ENCODE data around the gene POLR3C. TPM values are rescaled to one million over a fixed set of nuclear protein-coding genes. Genes with fewer than 3 reads are reported as not detected.
"Not testable (repeated sequence)": the region's sequence is repeated elsewhere in the genome, so short reads cannot be mapped to it uniquely, and the experiment has no call there.

POLR3C gene
- total and polyA plus RNA-seq, 3 donors from 2014 or later: 56.2 to 73.3 (median 63.8) TPM

GRCh38 chr1:145805057-145805456 is 18.9 kb upstream of the POLR3C start:
- Histone ChIP-seq H3K27me3 (no peaks in the 10 kb centered on the region), H3K9me3 (no peaks in the 10 kb centered on the region), H3K36me3 (ENCODE audit: low read depth, missing control alignments) (no peaks in the 10 kb centered on the region), H3K27ac (no peak overlapping the region), H3K4me1 (peaks cover 13% of the 10 kb centered on the region), H3K4me3 (no peak overlapping the region)
- intact Hi-C loops (cut with DNase I; ENCODE audit: low total_unique reads): no loop called here
- WGBS, 2 donors: 86% methylated on average over 1 of the region's 1 CpG
- TF ChIP-seq CTCF (IDR thresholded peaks at IDR 0.05) (no peak), POLR2A (IDR thresholded peaks at IDR 0.05) (no peak)
- no peak for DNase-seq

- TF ChIP-seq POLR2A (IDR thresholded peaks at IDR 0.05) (no peak), CTCF (IDR thresholded peaks at IDR 0.05) (no peak)
- Histone ChIP-seq H3K4me1 (peaks cover 13% of the 10 kb centered on the region), H3K4me3 (no peak overlapping the region), H3K27me3 (no peaks in the 10 kb centered on the region), H3K27ac (no peak overlapping the region), H3K36me3 (ENCODE audit: low read depth, missing control alignments) (no peaks in the 10 kb centered on the region), H3K9me3 (no peaks in the 10 kb centered on the region)
- 96% methylated on average over 4 of the region's 4 CpGs for WGBS, 2 donors
- DNase-seq: no peak
- intact Hi-C loops (cut with DNase I; ENCODE audit: low total_unique reads): no loop called here
Observed at GRCh38 chr1:145806408-145806807, 17.6 kb upstream of the POLR3C start.

DNA sequence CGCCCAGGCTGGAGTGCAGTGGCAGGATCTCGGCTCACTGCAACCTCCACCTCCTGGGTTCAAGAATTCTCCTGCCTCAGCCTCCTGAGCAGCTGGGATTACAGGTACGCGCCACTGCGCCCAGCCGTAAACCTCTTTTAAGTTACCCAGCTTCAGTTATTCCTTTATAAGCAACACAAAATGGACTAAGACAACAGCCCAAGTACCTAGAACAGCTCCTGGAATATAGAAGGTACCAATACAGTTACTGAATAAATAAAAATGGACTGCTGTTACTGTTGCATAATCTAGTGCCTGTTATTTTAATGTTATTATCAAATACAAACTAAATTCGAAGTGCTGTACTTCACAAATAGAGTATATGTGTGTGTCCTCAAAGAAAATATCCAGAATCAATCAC is 17.2 kb upstream of the POLR3C start:
- no peak for DNase-seq
- Histone ChIP-seq H3K4me1 (peaks cover 13% of the 10 kb centered on the region), H3K27me3 (no peaks in the 10 kb centered on the region), H3K36me3 (ENCODE audit: low read depth, missing control alignments) (no peaks in the 10 kb centered on the region), H3K4me3 (no peak overlapping the region), H3K9me3 (no peaks in the 10 kb centered on the region), H3K27ac (no peak overlapping the region)
- WGBS, 2 donors: 93 to 95% methylated on average over 7 of the region's 7 CpGs
- intact Hi-C loops (cut with DNase I; ENCODE audit: low total_unique reads): no loop called here
- TF ChIP-seq POLR2A (IDR thresholded peaks at IDR 0.05) (no peak), CTCF (IDR thresholded peaks at IDR 0.05) (no peak)

DNA sequence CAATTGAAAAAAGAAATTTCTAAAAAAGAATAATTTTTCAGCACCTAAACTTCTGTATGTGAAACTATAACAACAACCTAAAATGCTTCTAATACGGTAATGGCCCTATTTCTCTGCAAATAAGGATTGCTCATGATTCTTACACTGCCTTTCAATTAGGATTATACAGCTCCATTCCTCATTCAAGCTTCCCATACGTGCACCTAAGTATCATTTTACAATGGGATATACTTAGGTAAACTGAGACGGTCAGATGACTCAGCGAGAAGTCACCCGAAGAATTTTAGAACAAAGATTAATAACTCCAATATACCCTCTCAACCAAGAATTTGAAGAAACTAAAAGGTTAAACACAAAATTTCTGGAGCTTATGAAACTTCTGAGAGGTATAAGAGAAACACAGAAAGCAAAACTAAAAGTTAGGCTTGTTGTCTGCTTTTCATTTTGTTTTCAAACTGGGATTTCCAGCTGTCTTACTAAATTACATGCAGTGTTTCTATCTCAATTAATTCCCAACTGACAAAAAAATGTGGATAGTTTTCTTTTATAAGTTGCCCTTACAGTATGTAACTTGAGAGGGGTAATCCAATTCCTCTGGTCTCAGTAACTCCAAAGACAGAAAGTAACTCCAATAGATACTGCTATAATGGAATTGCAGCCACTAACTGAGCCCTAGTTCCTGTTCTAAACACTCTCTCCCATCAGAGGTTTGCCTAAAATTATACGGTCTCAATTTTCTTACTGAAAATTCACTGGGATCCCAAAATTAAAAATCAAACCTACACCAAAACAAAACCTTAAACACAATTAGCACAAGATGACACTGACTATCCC is 10.8 kb upstream of the POLR3C start:
- H3K27me3 ChIP-seq; DNase-seq; intact Hi-C loops (cut with DNase I; ENCODE audit: low total_unique reads); H3K4me3 ChIP-seq; H3K4me1 ChIP-seq; H3K36me3 ChIP-seq (ENCODE audit: low read depth, missing control alignments); H3K27ac ChIP-seq; H3K9me3 ChIP-seq: not testable (repeated sequence)
- 53 to 80% methylated on average over 4 to 6 of the region's 6 CpGs for WGBS, 2 donors

- H3K4me3 ChIP-seq; H3K36me3 ChIP-seq (ENCODE audit: low read depth, missing control alignments); intact Hi-C loops (cut with DNase I; ENCODE audit: low total_unique reads); H3K4me1 ChIP-seq; H3K27me3 ChIP-seq; DNase-seq; H3K9me3 ChIP-seq; H3K27ac ChIP-seq: not testable (repeated sequence)
- WGBS, 2 donors: 81 to 100% methylated on average over 2 of the region's 6 CpGs
Observed at GRCh38 chr1:145818095-145818494, 5.9 kb upstream of the POLR3C start.

GRCh38 chr1:145822779-145823331 is 1.1 kb upstream of the POLR3C start:
- H3K27ac ChIP-seq; DNase-seq; H3K36me3 ChIP-seq (ENCODE audit: low read depth, missing control alignments); H3K4me1 ChIP-seq; H3K9me3 ChIP-seq; intact Hi-C loops (cut with DNase I; ENCODE audit: low total_unique reads); H3K27me3 ChIP-seq: not testable (repeated sequence)
- no CpG with 5 or more reads among the region's 16 CpGs for WGBS, 2 donors
- H3K4me3 ChIP-seq: peak overlapping the region in 1 of 2 donors; percentile 82
